Activated effector memory CD4-positive, alpha-beta T cell treated with Interleukin-2 at 50 U/mL for 16 hours (primary cell): ENCODE results near the gene APOBR.
A peak's percentile ranks its signal among the peaks of the same experiment; 100 is the strongest.
"Not testable (repeated sequence)": the region's sequence is repeated elsewhere in the genome, so short reads cannot be mapped to it uniquely, and the experiment has no call there.

Experiments used
- DNase-seq: peaks from one replicate; pipeline ENCODE4 v3.0.0-alpha.2; 2020

The APOBR gene

GRCh38 chr16:28494121-28494851 lies at the start of gene APOBR:
APOBR (plus strand) TSS chr16:28494643; CDS start chr16:28494682, 39 bp downstream.
- peak; percentile 82 for DNase-seq

- not testable (repeated sequence) for DNase-seq
Measured at GRCh38 chr16:28446388-28446787, 48.1 kb upstream of the APOBR start.

GRCh38 chr16:28447081-28447480 lies 47.4 kb upstream of the APOBR start:
- DNase-seq, result not testable (repeated sequence)

- DNase-seq, result no peak
Measured at GRCh38 chr16:28473714-28474265, 20.7 kb upstream of the APOBR start.

GRCh38 chr16:28475221-28475620 lies 19.2 kb upstream of the APOBR start:
- DNase-seq, result no peak

GRCh38 chr16:28477311-28477920 lies 17.0 kb upstream of the APOBR start:
- DNase-seq, result no peak

GRCh38 chr16:28478506-28479180 lies 15.8 kb upstream of the APOBR start:
- DNase-seq, result no peak

- DNase-seq, result no peak
Measured at GRCh38 chr16:28482026-28482425, 12.4 kb upstream of the APOBR start.

- not testable (repeated sequence) for DNase-seq
Measured at GRCh38 chr16:28483361-28483760, 11.1 kb upstream of the APOBR start.

GRCh38 chr16:28486266-28486665 lies 8.2 kb upstream of the APOBR start:
- DNase-seq, result no peak

GRCh38 chr16:28491230-28491969 lies 3.0 kb upstream of the APOBR start:
- DNase-seq, result no peak

- peak; percentile 83 for DNase-seq
Measured at GRCh38 chr16:28491970-28492474, 2.4 kb upstream of the APOBR start, which contains the start of gene CLN3. CLN3 (minus strand) TSS chr16:28492074; CDS start chr16:28491759, 315 bp downstream.

GRCh38 chr16:28492511-28492910 lies 1.9 kb upstream of the APOBR start:
- DNase-seq, result no peak

GRCh38 chr16:28495098-28495793 lies 803 bp downstream of the APOBR start:
- DNase-seq, result no peak

- no peak for DNase-seq
Measured at GRCh38 chr16:28495795-28496749, 1.6 kb downstream of the APOBR start.

GRCh38 chr16:28496844-28497243 lies 2.4 kb downstream of the APOBR start:
- no peak for DNase-seq

- no peak for DNase-seq
Measured at GRCh38 chr16:28497386-28497785, 2.9 kb downstream of the APOBR start.

- DNase-seq, result no peak
Measured at GRCh38 chr16:28497861-28498599, 3.6 kb downstream of the APOBR start.

GRCh38 chr16:28498666-28499381 lies 4.4 kb downstream of the APOBR start:
- no peak for DNase-seq
